K562 (cell line): ENCODE data around the gene CHIC2. TPM values are rescaled to one million over a fixed set of nuclear protein-coding genes. Genes with fewer than 3 reads are reported as not detected.

ENCODE experiments used
- BHLHE40 ChIP-seq: IDR thresholded peaks from 2 replicates; pipeline ENCODE4 v1.6.1; 2011; ENCODE audit warnings: low read length, improper control_type of control experiment
- CHD7 ChIP-seq: fragments of 200-600 bp; sonication (generic); IDR thresholded peaks from one replicate; pipeline ENCODE4 v1.6.1; 2012; ENCODE audit warnings: mild to moderate bottlenecking, low read depth, low read length, inconsistent platforms
- FOXP1 ChIP-seq: sonication (generic); formaldehyde crosslinking; IDR thresholded peaks from 2 replicates; pipeline ENCODE4 v1.8.0; 2022; ENCODE audit warnings: mild to moderate bottlenecking, missing genetic modification reagents
- HOXB6 ChIP-seq: fragments of 250-450 bp; sonication (Bioruptor Pico); IDR thresholded peaks from 2 replicates; pipeline ENCODE4 v1.5.1; 2022; ENCODE audit warnings: mild to moderate bottlenecking, borderline replicate concordance
- KLF10 ChIP-seq: fragments of 250-450 bp; sonication (Bioruptor Pico); IDR thresholded peaks from 2 replicates; pipeline ENCODE4 v1.6.1; 2021; ENCODE audit warnings: matching md5 sums
- PHB ChIP-seq: fragments of 250-450 bp; sonication (Bioruptor Pico); IDR thresholded peaks from 2 replicates; pipeline ENCODE4 v1.5.0; 2021
- SRF ChIP-seq, 2 experiments: fragments of 250-450, 450-650 bp in 1 of 2; sonication (Bioruptor Pico) in 1 of 2; sonication (generic) in 1 of 2; formaldehyde crosslinking; IDR thresholded peaks; 2 replicates each; pipeline versions ENCODE4 v1.5.0 to v1.5.1; 2020 to 2022; ENCODE audit warnings: mild to moderate bottlenecking in 1 of 2, missing genetic modification reagents in 1 of 2
- TAL1 ChIP-seq: fragments of 450-650 bp; IDR thresholded peaks from 2 replicates; pipeline ENCODE4 v1.6.1; 2016; ENCODE audit warnings: mild to moderate bottlenecking
- ZFP1 ChIP-seq: fragments of 450-650 bp; formaldehyde crosslinking; IDR thresholded peaks from 2 replicates; pipeline ENCODE4 v1.4.0; 2020; ENCODE audit warnings: mild to moderate bottlenecking, mixed read lengths
- ZNF143 ChIP-seq: sonication (generic); formaldehyde crosslinking; IDR thresholded peaks from 2 replicates; pipeline ENCODE4 v1.9.0; 2022; ENCODE audit warnings: mild to moderate bottlenecking, missing genetic modification reagents
- polyA plus RNA-seq, 8 experiments: library from polyadenylated mRNA; depleted of rRNA in 4 of 8; stranded (reverse) in 5 of 8; unstranded in 3 of 8; fragments of >200 nt; fragmentation: Nextera tagmentation in 2 of 8; fragmentation: Illumina TruSeq in 1 of 8; extraction: Ambion mirVana in 2 of 8; extraction: Trizol in 1 of 8; gene quantifications; 2 replicates each; pipeline versions ENCODE4 v1.2.1 to v1.2.3, GENCODE V29; 2011 to 2014; ENCODE audit warnings: inconsistent platforms in 1 of 8, missing spikeins in 1 of 8
- total RNA-seq, 7 experiments: library from RNA; depleted of rRNA in 6 of 7; stranded (reverse); fragments of >200 nt in 6 of 7; fragmentation: Illumina TruSeq in 2 of 7; extraction: Trizol in 2 of 7; gene quantifications; 2 replicates each; pipeline versions ENCODE4 v1.2.1 to v1.2.3, GENCODE V29; 2011 to 2021; ENCODE audit warnings: low replicate concordance in 1 of 7

Gene CHIC2
- total and polyA plus RNA-seq, 9 of the 15 experiments (the other 6 are each of a cell fraction or from before 2014, with no cell fraction given): 0.89 to 25.1 (median 12.1) TPM

GRCh38 chr4:54077812-54078211 is 13.4 kb upstream of the CHIC2 start (continued):
- no peak for TF ChIP-seq CHD7
- no peak for TF ChIP-seq KLF10 (CRISPR knock-in tag)
- TF ChIP-seq HOXB6 (CRISPR knock-in tag): no peak
- TF ChIP-seq ZNF143: no peak
- no peak for TF ChIP-seq ZFP1
- no peak for TF ChIP-seq PHB (CRISPR knock-in tag)
- no peak for TF ChIP-seq SRF (CRISPR knock-in tag; IDR thresholded peaks at IDR 0.05)
- no peak for TF ChIP-seq TAL1
- no peak for TF ChIP-seq FOXP1
- TF ChIP-seq BHLHE40: no peak
